IPS DF 4.7 (cell line): Measurements from ENCODE around the gene HSPB9.
"Not testable (repeated sequence)": the region's sequence is repeated elsewhere in the genome, so short reads cannot be mapped to it uniquely, and the experiment has no call there.

Experiments
- DNase-seq: peaks from one replicate; pipeline ENCODE4 v3.0.0-alpha.2; 2013; ENCODE audit warnings: low spot score; ENCODE audit errors: extremely low read depth

The HSPB9 gene

DNA sequence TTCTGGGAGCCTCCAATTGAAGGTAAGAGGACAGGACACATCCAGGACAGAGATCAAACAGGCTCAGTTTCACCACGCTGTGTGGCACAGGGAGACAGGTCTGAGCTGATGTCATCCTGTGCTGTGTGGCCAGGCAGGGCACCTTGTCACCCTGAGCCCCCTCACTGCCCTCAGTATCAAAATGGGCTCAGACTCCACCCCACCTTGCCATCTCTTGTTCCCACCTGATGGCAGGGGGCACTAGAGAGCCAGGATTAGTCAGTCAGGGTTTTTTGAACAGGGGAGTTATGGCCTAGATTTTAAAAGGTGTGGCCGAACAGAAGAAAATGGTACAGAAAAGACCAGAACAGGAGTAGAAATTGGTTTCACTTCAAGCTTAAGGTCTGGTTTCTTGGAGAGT is 4.1 kb upstream of the HSPB9 start:
- DNase-seq, result no peak

DNA sequence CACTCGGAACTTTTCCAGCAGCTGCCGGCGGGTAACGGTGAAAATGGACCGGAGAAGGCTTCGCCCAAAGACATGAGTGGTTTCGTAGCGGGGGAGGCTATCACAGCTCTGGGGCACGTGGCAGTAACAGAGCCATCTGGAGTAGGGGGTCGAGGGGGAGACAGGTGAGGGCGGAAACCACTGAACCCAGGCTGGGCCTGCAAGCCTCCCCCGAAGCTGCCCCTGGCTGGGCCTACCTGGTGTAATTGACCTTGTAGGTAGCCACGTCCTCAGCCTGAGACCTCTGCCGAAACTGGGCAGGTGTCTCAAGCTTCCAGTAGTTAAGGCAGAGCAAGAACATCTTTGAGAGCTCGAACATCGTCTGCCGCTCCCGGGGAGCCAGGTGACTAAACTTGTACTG is 3.3 kb upstream of the HSPB9 start:
- DNase-seq, result no peak

DNA sequence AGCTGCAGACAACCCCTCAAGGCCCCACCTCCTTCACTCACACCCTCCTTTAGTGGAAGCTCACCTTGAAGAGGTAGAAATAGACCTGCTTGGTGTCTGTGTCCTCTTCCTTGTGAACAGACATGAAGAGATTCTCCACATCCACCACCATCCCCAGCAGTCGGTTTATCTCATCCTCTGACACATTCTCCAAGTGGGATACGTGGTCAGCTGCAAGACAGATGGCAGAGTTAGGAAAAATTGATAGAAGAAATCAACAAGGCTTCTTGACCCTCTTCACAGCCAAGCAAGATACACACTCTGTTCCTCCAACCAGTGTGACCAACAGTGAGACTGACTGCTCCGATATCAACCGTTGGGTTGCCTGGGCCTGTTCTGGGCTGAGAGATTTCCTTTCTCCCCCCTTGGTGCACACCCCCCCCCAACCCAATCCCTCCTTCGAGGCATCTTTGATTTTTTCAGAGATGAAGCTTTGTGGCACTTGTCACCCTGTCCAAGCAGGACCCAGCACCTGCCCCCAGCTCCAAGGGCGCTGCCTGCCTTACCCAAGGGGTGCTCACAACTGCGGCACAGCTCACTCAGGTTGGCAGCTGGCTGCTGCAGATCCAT is 2.3 kb upstream of the HSPB9 start:
- DNase-seq, result no peak

DNA sequence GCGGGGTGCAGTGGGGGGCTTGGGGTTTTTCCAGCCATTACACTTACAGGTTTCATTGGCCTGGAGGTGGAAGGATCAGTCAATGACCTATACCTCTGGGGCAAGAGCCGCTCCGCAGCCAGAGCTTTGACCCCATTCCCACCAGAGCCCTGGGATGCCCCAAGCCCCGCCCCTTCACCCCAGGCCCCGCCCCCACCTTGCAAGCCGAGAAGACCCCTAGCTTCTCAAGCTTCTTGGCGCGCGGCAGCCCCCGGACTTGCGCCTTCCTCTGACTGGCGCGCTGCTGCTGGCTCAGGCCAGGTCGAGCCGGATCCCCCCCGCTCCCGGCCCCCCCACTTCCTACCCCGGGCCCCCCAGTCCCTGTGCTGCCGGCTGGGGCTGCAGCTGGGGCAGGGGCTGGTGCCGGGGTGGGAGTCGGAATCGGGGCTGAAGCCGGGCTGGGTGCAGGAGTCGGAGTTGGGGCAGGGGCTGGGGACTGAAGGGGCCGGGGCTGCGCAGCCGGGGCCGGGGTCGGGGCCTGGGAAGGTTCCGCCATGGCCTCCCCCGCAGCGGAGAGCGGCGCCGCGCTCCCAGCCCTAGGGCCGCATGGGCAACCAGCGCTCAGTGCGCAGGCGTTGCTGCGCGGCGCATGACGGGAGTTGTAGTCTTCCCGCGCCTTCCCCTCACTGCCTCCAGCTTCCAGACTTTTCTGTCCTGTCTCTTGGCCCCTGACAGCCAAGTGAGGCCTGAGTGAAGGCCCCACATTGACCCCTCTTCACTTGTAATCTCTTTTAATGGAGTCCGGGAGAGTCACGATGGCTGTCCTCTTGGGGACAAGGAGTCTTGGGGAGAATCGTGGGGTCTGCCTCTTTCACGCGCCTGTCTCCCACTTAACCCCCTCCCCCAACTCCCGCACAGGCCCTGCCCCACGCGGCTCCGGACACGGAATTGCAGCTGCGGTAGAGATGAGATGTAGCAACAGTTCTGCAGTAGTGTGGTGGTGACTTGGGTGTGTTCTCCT is 1.5 kb upstream of the HSPB9 start, which contains the start of gene KAT2A:
Gene KAT2A (minus strand): TSS at position 598 of the 1,000 bp plus-strand sequence. CDS start 63 bp downstream, at position 535.
- no peak for DNase-seq

DNA sequence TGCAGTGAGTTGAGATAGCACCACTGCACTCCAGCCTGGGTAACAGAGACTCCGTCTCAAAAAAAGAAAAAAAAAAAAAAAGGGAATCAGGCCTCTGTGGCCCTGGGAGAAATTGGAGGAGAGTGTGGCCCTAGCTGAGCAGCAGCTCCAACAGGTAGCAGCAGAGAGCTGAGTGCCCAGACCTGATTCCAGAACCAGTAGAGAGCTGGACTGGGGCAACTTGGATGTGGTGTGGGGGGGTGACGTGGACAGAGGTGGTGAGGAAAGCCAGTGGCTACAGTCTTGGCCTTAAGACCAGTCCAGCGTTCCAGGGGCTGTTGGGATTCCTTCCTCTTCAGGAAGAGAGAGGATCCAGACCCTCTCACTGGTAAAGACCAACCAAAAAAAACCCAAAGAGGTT is 1.7 kb downstream of the HSPB9 start:
- DNase-seq, result no peak

DNA sequence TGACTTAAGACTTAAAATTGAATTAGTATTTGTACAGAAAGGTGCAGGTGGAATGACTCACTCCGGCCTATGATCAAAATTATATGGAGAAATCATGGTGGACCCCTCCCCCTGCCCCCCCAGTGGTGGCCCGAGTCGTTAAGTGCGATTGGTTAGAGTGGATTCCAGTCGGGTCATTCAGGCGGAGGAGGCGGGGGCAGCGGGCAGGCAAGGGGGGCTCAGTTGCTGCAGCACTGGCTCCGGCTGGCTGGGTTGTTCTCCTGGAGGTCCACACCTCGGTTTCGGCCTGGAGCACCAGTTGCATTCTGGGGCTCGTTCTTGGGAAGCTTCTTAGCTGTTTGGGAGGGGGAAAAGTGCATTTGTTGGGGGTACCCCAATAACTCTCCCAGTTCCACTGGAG is 3.0 kb downstream of the HSPB9 start:
- no peak for DNase-seq

DNA sequence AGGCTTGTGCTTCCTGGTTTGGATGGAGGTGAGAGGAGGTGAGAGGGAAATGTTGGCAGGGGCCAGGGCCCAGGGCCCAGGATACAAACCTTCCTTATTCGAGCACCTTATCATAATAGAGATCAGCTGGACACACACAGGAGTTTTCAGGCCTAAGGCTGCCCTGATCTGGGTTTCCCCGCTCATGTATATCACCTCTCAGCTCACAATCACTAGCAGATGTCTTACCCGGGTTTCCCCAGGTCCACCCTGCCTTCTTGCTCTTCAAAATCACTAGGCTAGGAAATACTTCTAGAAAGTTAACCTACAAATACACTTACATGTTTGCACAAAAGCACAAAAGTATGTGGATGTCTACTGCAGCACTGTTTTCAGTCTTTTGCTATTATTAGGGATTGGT is 4.2 kb downstream of the HSPB9 start:
- DNase-seq, result no peak

DNA sequence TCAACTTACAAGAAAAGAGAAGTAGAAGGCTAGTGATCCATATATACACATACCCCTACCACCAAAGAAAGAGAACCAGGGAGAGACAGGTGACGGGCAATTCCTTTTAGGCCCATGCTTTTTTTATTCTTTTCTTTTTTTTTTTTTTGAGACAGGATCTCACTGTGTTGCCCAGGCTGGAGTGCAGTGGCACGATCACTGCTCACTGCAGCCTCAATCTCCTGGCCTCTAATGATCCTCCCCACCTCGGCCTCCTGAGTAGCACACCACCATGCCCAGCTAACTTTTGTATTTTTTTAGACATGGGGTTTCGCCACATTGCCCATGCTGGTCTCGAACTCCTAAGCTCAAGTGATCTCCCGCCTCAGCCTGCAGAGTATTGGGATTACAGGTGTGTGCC is 4.8 kb downstream of the HSPB9 start:
- DNase-seq, result no peak

DNA sequence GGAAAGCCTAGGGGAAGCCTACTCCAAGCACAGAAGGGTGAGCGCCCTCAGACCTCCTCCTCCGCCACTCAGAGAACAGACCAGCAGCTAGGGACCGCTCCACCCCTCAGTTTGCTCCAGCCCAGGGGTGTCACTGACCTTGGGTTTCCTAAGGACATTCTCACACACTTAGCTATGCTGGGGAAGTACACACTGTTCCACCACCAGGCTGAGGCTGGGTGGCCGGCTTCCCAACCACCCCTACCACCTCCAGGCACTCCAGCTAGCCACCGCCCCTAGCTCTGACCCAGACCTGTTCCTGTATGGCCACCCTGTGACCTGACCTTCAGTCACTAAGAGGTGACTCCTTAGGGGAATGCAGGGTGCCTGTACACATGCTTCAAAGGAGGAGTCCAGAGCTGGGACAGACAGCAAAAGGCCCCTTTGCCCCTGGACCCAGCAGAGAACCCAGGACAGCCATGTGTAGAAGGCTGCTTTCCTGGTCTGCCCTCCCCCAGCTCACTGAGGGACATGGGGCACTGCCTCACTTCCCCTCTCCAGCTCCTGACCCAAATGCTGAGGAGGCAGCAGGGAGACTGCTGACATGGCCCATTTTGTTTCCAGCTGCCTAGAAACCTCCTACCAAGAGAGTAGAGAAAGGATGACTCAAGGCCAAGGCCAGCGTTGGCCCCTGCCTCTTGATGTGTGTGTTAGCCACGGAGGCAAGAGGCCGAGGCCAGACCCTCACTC is 6.7 kb downstream of the HSPB9 start:
- no peak for DNase-seq

DNA sequence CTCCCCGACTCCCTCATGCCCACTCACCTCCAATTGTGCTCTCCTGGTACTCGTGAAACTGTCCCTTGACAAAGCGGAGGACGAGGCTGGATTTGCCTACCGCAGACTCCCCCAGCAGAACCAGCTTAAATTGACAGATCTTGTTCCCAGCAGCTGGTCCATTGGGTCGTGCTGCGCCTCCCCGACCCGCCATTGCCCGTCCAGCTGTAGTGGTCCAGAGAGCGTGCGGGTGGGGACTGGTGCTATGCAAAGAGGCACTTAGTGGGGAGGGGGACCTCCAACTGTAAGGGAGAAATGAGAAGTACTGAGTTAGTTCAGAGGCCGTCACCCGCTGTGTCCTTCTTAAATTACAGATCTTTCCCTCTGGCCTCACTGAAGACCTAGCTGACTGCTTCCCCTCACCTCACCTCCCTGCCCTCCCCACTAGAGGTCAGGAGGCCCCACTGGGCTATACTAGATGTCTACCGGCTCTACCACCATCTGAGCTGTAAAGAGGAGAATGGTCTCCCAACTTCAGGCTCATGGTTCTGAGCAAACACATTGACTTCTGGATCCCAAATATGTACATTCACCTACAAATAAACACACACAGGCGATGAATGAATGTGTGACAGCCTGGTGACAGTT is 7.8 kb downstream of the HSPB9 start:
- DNase-seq, result no peak

DNA sequence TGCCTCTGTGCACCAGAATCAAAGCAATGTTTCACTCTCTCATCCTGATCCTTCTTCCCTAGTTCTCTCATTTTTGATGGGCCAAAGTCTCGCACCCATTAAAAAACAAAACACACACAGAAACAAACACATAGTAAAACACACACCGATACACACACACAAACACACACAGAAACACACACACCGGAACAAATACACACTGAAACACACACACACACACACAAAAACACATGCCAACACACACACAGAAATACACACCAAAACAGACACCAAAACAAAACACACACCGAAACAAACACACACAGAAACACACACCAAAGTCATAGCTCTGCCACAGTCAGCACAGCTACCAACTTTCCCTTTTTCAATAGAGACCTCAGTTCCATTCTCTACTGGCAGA is 8.6 kb downstream of the HSPB9 start:
- DNase-seq, result no peak

DNA sequence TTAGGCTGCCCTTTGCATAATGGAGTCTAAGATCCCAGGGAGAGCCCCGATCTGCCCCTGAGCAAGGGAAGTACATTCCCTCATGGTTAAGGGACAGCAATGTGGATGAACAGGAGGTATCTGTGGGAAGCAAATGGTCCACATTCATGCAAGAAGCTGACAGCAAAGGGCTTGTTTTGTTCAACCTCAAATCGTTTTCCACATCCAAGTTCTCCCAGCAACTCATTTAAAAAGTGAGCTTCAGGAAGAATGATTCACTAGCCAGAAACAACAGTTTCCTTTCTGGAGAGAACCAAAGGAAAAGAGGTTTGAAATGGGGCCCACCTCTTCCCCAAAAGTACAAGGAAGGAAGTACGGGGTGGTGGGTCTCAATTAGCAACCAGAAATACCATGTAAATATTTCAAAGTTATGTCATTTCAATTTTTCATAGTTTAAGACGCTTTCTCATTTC is 9.4 kb downstream of the HSPB9 start:
- DNase-seq, result no peak

DNA sequence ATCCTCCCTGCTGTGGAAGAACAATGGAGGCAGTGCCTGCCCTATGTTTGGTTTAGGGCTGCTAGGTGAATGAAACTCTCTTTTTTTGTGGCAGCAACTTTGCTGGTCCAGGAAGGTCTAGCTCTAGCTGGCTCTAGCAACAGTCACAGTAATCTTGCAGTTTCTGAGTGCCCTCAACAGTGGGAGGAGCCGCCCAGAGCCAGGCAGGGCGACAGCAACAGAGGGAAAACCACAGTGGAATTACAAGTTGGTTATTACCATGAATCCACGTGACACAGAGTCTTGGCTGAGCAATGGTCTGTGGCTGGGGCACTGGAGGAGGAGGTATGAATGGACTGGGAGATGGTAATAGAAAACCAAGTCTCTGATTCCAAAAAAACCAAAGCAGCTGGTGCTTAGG is 10.3 kb downstream of the HSPB9 start:
- DNase-seq, result no peak

DNA sequence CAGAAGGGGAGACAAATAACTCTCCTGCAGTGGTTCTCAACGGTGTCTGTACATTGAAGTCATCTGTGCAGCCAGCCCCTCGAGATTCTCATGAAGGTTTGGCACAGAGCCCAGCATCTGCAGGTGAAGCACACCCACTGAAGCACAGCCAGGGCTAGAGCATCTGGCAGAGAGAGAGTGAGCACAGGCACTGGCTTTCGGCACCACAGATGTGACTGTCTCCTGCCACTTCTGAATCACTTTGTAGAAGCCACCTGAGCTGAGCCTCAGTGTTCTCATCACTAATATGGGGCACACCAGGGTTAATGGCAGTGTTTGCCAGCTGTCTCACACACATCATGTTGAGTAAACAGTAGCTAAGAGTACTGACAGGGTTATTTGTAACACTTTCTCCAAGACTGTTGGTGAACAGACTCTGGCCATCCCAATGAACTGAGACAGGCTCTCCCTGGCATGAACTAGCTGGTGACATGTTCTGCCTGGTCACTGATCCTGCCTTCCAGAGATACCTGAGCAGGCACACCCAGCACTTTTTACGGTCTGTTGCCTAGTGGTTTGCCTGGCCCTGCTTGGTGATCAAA is 10.9 kb downstream of the HSPB9 start:
- no peak for DNase-seq

DNA sequence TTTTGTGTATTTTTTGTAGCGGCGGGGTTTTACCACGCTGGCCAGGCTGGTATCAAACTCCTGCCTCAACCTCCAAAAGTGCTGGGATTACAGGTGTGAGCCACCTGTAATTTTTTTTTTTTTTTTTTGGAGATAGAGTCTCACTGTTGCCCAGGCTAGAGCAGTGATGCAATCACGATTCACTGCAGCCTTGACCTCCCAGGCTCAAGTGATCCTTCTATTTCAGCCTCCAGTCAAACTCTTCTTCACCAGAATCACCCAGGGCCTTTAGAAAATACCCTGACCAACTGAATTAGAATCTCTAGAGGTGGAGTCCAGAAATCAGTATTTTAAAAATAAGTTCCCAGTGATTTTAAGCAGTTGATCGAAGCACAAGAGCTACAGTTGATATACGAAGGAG is 12.5 kb downstream of the HSPB9 start:
- no peak for DNase-seq

DNA sequence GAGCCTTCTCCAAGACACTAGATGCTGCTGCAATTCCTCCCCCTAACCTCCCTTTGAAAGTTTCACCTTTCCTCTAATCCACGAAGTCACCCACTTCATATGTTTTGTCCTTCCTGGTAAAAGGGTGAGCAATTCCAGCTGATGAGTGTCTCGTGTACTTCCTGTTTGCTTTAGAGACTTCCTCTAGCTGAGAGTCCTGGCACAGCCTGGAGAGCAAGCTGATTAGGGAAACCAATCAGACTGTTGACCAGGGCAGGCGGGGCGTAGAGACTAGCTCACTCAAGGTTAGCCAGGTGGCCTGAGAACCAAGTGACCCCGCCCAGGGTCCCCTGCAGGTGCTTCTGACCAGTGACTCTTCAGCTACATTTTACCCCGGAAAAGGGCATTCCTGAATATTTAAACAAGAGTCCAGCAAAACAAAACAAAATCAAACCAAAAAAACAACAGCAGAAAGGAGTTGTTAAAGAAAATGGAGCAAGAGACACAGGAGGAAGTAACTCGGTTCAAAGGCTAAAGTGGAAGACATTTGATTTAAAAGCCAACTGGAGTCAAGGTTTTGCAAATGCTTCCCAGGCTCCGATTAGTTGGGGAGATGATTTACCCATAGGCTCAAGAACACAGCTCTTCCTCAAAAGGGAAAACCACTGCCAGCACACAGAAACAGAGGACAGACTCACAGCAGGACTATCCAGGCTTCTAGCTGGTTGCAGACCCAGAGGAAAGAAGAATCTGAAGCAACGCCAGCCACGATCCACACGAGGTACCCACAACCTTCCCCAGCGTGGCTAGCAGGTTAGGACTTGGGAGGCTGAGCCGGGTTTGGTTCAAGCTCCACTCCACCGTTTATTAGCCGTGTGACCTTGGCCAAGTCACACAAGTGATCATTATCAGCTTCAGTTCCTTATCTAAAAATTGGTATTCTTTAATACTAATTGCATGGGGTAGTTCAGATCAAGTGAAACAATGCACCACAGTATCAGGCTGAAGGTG is 13.4 kb downstream of the HSPB9 start:
- no peak for DNase-seq

DNA sequence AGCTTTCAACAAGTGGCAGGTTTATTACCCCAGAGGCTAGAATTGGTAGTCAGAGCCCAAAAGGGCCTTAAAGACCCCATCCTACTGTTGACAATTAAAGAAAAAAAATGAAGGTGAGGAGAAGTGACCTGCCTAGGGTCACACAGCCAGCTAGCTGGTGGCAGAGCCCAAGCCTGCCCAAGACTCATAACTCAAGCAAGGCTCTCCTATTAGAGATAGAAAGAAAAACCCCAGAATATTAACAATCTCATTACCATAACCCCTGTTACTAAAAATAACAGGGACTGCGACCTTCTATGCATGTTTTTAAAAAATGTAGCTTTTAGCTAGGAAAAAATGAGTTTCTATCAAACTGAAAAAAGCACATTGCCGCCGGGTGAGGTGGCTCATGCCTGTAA is 14.0 kb downstream of the HSPB9 start:
- no peak for DNase-seq

DNA sequence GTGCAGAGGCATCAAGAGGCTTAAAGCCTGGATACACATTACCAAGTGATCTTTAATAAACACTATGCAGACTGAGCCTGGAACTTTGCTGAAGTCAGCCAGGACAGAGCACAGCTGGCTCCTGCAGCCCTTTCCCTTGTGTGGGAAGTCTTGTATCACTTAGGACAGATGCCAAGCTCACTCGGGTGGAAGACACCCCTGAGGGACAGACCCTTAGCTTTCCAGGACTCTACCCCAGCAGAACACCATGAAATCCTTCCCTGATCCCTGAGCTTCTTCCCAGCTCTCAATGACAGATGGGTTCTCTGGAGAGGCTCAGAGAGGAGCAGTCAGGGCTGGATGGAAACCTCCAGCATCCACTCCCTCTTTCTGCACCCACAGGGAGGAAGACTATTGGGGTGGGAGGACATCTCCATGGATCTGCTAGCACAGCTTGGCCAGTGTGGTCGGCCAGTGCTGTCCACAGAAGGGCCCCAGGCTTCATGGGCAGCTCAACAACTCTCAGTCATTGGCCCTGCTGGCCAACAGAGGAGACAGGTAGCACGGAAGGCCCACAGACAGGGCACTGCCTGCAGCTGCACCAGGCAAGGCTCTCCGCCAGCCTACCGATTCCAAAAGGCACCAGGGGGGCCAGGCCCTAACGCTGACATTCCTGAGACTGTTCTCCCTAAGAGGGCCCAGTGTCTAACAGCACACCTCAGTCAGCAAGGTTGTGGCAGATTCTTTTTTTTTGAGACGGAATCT is 16.3 kb downstream of the HSPB9 start:
- DNase-seq, result no peak

DNA sequence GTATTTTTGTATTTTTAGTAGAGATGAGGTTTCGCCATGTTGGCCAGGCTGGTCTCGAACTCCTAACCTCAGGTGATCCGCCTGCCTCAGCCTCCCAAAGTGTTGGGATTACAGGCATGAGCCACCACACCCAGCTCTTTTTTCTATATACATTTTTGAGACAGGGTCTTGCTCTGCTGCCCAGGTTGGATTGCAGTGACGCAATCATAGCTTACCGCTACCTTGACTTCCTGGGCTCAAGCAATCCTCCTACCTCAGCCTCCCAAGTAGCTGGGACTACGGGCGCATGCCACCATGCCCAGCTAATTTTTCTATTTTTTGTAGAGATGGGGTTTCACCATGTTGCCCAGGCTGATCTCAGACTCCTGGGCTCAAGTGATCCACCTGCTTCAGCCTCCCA is 18.1 kb downstream of the HSPB9 start:
- DNase-seq, result not testable (repeated sequence)
